Peyer's patch (tissue), 4 donors: ENCODE data around the gene PEX10.

Experiments
- POLR2A ChIP-seq, 2 donors: fragments of 450-650 bp; IDR thresholded peaks; one replicate each; pipeline ENCODE4 v1.5.1; 2017; ENCODE audit warnings: antibody characterized with exemption in 2 of 2, mild to moderate bottlenecking in 2 of 2, moderate library complexity in 2 of 2
- TF ChIP-seq, protein P1 (sequence below), 6 experiments: fragments of 450-650 bp in 4 of 6; fragments of 200-600 bp in 2 of 6; sonication (generic) in 1 of 6; IDR thresholded peaks; one replicate each; pipeline ENCODE4 v1.5.1; 2017 to 2019; ENCODE audit warnings: antibody characterized with exemption in 6 of 6, mild to moderate bottlenecking in 3 of 6, moderate library complexity in 1 of 6

- no peak for TF ChIP-seq POLR2A (IDR thresholded peaks at IDR 0.05)
- TF ChIP-seq, protein P1, sequence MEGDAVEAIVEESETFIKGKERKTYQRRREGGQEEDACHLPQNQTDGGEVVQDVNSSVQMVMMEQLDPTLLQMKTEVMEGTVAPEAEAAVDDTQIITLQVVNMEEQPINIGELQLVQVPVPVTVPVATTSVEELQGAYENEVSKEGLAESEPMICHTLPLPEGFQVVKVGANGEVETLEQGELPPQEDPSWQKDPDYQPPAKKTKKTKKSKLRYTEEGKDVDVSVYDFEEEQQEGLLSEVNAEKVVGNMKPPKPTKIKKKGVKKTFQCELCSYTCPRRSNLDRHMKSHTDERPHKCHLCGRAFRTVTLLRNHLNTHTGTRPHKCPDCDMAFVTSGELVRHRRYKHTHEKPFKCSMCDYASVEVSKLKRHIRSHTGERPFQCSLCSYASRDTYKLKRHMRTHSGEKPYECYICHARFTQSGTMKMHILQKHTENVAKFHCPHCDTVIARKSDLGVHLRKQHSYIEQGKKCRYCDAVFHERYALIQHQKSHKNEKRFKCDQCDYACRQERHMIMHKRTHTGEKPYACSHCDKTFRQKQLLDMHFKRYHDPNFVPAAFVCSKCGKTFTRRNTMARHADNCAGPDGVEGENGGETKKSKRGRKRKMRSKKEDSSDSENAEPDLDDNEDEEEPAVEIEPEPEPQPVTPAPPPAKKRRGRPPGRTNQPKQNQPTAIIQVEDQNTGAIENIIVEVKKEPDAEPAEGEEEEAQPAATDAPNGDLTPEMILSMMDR (IDR thresholded peaks at IDR 0.05): no peak
Observed at GRCh38 chr1:2389644-2390043, 22.7 kb downstream of the PEX10 start.
